Jurkat, Clone E6-1 (cell line): ENCODE results near the gene ATL2.
"Not testable (repeated sequence)": the region's sequence is repeated elsewhere in the genome, so short reads cannot be mapped to it uniquely, and the experiment has no call there.

Source experiments
- DNase-seq: peaks from one replicate; pipeline ENCODE4 v3.0.0-alpha.2; 2011; ENCODE audit warnings: low read depth, low spot score
- H3K4me3 ChIP-seq: 2 replicates; pipeline ENCODE4 v1.5.1; 2011; ENCODE audit warnings: mild to moderate bottlenecking, low read length, control low read depth, moderate library complexity

ATL2 gene

DNA sequence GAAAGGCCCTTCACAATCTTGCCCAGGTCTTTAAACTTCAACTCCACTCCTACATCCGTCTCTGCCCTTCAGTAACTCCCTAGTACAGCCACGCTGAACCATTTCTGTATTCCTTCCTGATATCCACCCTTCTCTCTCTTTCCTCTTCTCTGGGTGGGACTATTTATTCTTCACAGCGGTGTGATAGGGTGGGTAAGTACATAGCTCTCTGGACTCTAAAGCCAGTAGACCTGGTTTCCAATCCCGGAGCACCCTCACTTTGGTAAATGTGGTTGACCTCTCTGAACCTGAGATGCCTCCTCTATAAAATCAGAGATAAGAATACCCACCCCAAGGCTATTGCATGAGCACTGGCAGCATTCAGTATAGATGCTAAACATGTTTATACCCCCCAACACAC, 86.7 kb downstream of the ATL2 start:
- no peak overlapping the region for H3K4me3 ChIP-seq
- DNase-seq: no peak

DNA sequence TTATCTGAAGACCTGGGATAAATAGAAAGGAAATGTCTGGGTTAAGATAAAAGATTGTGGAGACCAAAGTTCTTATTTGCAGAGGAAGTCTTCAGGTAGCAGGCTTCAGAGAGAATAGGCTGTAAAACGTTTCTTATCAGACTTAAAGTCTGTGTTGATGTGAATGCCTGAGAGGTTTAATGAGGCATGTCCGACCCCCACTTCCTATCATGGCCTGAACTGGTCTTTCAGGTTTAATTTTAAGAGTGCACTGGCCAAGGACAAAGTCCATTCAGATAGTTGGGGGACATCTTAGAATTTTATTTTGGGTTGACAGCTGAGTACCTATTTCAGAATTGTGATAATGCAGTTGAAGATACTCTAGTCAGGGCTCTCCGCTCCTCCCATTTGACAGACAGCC, 92.1 kb downstream of the ATL2 start:
- DNase-seq: no peak
- no peak overlapping the region for H3K4me3 ChIP-seq

DNA sequence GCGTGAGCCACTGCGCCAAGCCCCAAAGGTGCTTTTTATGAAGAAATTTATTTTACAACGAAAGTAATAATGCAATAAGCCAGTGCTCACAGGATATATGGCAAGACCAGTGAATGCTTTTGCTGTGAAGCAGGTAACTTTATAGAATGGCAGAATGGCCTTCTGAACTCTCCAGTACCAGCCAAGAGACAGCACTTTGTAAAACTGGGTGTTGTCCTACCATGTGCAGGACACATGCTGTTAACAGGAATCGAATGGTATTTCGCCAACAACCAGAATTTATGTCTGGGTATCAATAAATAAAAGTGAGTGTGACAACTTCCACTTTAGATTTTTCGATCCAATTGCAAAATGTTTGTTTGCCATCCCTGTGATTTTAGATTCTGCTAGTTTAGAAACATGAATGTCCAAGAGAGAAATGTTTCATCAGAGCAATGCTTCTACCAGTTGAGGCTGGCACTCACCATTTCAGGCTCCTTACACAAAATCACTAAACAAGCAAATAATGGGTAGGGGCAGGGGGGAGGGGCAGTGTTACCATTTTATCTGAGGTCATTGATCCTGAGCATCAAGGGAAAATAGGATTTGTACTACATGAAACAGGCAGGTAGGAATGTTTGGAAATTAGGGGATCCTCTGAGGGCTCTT, 95.9 kb downstream of the ATL2 start:
- no peak overlapping the region for H3K4me3 ChIP-seq
- DNase-seq: no peak

DNA sequence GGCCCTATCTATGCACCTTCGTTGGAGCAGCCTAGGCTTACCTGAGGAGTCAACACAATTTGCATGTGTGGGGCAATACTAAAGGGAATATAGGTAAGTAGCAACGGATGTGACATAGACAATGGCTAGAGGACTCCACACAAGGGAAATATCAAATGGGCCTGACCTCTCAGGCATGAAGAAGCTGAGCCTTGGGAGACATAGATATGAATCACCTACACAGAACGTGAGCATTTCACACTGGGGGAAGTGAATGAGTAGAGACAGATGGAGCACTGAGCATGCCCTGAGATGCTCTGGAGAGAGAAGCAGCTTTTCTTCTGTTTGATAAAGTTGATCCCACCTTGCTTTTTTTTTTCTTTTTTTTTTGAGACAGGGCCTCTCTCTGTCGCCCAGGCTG, 97.9 kb downstream of the ATL2 start:
- no peak for DNase-seq
- no peak overlapping the region for H3K4me3 ChIP-seq

DNA sequence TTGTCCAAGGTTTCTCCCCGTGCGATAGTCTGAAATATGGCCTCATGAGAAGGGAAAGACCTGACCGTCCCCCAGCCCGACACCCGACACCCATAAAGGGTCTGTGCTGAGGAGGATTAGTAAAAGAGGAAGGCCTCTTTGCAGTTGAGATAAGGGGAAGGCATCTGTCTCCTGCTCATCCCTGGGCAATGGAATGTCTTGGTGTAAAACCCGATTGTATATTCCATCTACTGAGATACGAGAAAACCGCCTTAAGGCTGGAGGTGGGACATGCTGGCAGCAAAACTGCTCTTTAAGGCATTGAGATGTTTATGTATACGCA, 99.0 kb downstream of the ATL2 start:
- not testable (repeated sequence) for DNase-seq, H3K4me3 ChIP-seq

DNA sequence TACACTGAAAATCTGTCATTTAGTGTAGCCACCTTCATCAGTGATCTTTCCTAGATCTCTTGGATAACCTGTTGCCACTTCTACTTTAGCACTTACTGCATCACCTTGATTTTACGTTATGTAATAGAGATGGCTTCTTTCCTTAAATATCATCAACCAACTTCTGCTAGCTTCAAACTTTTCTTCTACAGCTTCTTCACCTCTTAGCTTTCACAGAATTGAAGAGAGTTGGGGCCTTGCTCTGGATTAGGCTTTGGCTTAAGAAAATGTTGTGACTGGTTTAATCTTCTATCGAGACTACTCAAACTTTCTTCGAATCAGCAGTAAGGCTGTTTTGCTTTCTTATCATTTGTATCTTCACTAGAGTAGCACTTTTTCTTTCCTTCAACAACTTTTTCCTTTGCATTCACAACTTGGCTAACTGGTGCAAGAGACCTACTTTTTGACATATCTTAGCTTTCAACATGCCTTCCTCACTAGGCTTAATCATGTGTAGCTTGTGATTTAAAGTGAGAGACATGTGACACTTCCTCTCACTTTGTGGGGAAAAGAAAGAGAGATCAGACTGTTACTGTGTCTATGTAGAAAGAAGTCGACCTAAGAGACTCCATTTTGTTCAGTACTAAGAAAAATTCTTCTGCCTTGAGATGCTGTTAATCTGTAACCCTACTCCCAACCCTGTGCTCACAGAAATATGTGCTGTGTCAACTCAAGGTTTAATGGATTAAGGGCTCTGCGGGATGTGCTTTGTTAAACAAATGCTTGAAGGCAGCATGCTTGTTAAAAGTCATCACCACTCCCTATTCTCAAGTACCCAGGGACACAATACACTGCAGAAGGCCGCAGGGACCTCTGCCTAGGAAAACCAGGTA, 99.6 kb downstream of the ATL2 start:
- H3K4me3 ChIP-seq: no peak overlapping the region
- no peak for DNase-seq

DNA sequence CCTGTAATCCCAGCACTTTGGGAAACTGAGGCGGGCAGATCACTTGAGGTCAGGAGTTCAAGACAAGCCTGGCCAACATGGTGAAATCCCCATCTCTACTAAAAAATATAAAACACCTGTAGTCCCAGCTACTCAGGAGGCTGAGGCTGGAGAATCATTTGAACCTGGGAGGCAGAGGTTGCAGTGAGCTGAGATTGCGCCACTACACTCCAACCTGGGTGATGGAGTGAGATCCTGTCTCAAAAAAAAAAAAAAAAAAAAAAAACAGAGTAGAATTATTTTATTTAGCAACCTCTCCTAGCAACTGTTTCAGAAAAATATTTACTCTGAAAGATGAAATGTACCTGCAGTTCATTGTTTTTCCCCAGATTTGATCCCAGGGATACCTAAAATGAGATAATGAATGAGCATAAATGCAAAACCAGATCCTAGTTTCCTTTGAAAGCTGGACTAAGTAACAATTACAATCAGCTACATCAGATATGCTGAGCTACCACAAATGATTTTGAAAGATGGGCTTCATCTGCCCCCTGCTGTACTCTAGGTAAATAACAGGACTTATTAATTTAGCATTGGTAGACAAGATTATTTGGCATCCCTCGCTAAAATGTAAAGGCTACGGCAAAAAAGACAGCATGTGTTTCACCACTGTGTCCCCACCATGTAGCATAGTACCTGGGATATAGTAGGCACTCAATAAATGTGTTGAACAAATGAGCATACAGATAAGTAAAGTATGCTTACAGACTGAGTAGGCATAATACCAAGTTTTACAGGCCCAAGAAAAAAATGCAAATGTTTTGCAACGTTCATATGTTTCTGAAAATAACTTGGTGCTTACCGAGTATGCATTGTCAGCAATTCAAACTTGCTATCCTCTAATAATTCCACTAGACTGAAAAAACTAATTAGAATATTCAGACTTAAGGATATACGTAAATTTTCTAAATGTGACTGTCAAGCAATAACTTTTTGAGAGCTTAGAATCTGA, 102.5 kb downstream of the ATL2 start:
- H3K4me3 ChIP-seq: no peak overlapping the region
- DNase-seq: peak; percentile 49

DNA sequence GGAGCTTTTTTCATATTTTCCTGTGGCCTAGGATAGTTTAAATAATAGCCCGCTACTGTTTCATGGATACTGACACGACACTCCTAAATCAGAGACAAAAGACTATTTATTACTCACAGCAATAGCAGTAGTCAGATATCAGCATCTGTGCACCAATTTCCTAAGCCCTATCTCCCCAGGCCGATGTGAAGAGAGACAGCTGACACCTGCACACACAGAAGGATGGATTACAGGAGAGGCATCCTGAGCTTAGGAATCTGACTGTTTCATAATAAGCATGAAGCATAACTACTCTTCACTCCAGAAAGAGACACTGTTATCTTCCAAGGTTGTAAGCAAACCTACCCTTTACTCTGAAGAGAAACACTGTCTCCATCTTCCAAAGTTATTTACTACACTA, 105.4 kb downstream of the ATL2 start:
- DNase-seq: no peak

DNA sequence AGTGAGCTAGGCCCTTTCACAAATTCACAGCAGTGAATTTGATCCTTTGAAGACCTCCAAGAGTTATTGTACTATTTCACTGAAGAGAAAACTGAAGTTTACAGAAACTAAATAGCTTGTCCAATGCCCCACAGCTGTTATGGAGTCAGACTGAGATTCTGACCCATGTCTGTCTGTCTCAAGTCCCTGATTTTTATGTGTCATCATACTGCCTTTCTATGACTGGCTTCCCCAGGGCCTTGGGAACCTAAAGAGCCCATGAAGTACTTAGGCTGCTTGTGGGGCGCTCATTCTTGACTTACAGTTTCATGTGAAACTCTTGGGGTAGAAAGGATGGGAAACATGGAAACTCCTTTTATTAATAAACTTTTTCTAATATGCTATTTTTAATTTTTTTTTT, 107.7 kb downstream of the ATL2 start:
- H3K4me3 ChIP-seq: no peak overlapping the region
- DNase-seq: no peak

More for the DNA sequence above, 105.4 kb downstream of the ATL2 start:
- H3K4me3 ChIP-seq: no peak overlapping the region

DNA sequence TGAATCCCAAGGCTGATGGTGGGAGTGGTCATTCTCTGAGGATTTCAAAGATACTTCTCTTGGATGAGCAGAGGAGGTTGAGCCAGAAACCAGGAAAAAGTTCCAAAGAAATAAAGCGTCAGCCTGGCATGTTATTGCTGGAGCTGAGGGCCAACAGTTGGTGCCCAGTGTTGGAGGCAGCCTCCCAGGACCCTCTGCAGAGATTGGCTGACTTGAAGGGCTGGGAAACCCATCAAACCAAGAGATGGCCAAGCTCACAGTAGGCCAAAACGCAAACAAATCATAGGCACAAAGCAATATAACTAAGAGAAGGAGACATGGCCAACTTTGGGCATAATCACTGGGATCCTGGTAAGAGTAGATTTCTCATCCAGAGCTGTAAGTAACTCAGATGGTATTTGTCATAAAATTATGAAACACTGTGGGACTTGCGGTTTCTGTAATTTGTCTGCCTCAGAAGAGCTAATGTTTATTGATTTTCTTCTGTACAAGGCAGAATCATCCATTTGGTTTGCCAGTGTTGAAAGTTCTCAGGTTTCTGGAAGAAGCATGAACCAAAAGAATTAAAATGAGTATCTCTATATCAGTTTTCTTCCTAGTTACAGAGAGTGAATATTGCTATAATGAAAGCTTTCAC, 108.3 kb downstream of the ATL2 start:
- DNase-seq: no peak
- no peak overlapping the region for H3K4me3 ChIP-seq

DNA sequence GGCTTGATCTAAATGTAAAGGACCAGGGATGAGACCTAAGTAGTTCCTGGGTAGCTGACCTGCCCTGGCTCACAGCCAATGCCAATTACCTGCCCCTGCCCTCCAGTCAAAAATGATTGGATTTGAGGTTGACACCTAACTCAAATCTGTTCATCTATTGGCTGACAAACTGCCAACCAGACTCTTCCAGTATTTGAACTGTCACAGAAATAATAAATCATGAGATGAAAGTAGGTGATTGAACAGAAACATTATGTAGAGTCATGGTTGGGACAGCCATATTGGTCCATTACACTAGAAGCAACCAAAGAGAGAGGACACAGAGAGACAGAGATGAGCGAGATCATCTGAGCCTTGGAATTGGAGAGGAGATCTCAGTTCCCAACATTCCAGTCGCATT, 109.1 kb downstream of the ATL2 start:
- DNase-seq: no peak
- no peak overlapping the region for H3K4me3 ChIP-seq

DNA sequence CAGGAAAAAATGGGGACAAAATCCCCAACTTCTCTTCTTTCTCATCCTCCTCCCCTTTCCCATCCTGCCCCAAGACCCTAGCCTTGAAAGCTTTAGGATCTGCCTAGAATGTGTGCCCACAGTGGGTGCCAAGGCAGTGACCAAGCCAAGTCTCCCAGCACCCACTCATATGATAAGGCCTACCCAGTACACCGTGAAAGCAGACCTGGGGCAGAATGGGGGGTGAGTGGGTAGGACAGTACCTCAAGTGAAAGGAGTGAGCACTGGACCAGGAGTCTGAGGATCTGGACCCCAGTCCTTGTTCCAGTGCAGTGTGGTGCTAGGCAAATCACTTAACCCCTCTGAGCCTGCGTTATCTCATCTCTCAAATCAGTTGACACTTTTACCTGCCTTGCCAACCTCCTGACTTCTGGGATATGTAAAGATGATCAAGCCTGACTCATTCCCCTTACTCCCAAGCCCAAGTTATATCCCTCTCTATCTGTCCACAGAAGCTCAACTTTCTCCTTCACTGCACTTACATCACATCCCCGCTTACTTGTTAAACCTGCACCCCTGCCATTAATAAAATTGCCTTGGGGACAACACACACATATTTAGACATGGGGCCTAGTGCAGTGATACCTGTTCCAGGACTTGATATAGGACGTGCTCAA, 109.7 kb downstream of the ATL2 start:
- no peak for DNase-seq
- no peak overlapping the region for H3K4me3 ChIP-seq

DNA sequence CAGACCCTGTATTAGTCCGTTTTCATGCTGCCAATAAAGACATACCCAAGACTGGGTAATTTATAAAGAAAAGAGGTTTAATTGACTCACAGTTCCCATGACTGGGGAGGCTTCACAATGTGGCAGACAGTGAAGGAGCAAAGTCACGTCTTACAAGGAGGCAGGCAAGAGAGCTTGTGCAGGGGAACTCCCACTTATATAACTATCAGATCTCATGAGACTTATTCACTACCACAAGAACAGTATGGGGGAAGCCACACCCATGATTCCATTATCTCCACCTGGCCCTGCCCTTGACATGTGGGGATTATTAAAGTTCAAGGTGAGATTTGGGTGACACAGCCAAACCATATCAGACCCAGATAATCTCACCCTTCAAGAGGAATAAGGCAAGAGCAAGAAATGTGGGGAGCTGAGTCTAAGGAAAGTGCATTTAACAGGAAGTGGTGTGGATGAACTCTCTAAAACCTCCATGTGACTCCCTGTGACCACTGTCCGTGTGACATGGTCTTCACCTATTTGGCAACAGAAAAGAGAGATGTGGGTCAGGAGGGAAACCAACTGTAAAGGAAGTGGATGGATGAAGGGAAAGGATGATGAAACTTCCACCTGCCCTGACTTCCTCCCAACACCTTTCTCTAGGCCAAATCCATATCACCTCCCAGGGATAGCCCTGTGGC, 110.6 kb downstream of the ATL2 start:
- DNase-seq: no peak

DNA sequence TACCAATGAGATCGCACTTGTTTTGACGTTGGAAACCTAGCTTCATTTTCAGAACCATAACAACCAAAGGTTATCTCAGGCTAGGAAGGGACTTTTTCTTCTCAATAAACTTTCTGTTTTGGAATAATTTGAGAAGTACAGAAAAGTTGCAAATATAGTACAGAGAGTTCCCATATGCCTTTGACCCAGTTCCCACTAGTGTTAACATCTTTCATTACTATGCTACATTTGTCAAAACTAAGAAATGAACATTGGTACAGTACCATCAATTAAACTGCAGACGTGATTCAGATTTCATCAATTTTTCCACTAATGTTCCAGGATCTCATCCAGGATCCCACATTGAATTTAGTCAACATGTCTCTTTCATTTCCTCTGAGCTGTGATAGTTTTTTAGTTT, 111.6 kb downstream of the ATL2 start:
- no peak for DNase-seq
- no peak overlapping the region for H3K4me3 ChIP-seq

More for the DNA sequence above, 110.6 kb downstream of the ATL2 start:
- H3K4me3 ChIP-seq: no peak overlapping the region

DNA sequence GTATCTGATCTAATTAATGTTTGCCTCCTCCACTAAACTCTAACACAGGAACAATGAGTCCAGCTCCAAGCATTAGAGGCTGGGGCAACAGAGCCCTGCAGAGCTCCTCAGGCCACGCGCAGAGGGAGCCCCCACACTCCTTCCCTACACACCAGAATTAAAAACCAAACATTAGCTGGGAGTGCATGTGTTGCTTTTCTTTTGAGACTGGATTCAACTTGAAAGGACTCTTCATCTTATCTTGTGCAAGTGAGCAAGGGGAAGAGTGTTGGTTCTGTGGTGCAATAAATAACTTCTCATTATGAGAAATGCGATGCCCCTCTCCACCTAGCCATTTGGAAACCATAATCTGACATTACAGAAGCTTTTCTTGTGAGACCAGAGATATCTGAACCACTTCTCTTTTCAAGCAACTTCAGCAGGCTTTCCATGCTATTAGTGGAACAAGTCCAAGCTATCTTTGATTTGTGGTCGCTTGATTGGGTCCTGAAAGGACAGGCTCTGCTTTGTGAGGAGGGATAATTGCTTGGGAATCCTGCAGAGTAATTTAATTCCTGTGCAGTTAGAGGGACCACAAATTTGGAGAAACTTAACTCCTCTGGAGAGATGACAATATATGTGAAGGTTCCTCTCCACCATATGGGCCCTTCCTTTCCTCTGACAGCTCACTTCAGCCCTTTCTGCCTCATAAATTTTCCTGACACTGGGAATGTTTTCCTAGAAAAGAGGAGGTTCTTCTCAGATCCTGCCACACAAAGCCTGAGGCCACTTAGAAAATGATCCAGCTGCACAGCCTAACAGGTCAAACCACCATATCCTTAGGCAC, 112.5 kb downstream of the ATL2 start:
- H3K4me3 ChIP-seq: no peak overlapping the region
- no peak for DNase-seq

DNA sequence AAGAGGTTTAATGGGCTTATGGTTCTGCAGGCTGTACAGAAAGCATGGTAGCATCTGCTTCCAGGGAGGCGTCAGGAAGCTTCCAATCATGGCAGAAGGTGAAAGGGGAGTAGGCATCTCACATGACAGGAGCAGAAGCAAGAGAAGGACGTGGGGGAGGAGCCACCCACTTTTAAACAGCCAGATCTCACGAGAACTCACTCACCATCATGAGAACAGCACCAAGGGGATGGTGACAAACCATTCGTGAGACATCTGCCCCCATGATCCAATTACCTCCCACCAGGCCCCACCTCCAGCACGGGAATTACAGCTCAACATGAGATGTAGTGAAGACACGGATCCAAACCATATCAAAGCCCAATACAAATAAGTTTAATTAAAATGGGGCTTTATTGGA, 113.8 kb downstream of the ATL2 start:
- no peak overlapping the region for H3K4me3 ChIP-seq
- no peak for DNase-seq

DNA sequence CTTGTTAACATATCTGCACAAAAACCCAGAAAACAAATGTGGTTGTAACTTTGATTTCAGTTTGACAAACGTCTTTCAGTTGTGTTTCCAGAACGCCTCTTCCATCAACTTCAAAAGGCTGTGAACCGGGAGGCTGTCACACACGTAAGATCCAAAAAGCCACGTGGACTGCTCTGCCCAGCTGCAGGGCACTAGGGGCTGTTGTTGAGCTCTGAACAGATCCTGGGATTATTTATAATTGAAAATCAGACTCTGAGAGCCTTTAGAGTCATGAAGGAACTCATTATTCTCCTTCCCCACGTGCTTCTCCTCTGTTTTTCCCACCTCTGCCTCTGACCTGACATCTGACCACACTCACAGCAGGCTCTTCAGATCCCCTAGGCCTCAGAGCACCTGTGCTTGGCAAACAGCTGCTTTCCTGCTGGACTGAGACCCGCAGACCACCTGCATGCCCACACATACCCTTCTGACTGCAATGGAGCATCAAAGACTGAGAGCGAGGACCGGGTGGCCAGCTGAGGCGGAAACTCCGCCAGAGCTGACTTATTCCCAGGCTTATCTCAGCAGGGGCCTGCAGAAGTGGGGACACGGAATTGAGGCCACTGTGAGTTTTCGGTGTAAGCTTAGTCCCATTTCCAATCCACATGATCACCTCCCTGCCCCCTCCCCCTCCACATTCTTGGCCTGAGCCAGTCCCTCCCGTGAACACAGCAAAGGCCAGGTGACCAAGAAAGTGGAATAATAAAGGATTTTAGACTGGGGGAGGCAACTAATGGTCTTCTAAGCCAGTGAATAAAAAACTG, 114.8 kb downstream of the ATL2 start:
- H3K4me3 ChIP-seq: no peak overlapping the region
- no peak for DNase-seq
